HEK293T (cell line): ENCODE results near the gene EEF2.

Source experiments
- ARNT ChIP-seq: fragments of 450-650 bp; IDR thresholded peaks from 2 replicates; pipeline ENCODE4 v1.6.1; 2017; ENCODE audit warnings: mild to moderate bottlenecking
- BHLHE40 ChIP-seq: fragments of 450-650 bp; IDR thresholded peaks from 2 replicates; pipeline ENCODE4 v1.6.1; 2016; ENCODE audit warnings: mild to moderate bottlenecking, moderate library complexity, borderline replicate concordance
- ELF4 ChIP-seq: fragments of 450-650 bp; IDR thresholded peaks from 2 replicates; pipeline ENCODE4 v1.6.1; 2017; ENCODE audit warnings: antibody characterized with exemption

DNA sequence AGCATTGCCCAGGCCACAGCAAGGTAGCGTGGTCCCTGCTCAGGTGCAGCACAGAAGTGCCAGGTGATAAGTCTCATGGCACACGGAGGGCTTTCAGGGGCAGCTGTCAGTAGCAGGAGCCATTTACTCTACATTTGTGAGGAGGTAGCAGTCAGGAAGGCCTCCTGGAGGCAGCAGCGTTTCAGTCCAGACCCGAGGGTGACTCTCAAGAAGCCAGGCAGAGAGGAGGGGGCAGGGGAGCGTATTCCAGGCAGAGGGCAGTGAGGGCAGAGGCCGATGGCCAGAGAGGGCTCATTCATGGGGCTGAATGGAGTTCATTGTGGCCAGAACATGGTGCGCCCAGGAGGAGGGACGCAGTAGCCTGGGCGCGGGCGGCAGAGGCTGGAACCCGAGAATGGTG is 31.2 kb upstream of the EEF2 start:
- TF ChIP-seq ARNT (no peak), BHLHE40 (no peak), ELF4 (no peak)
